ENCODE data around the gene SNX10. TPM values are rescaled to one million over a fixed set of nuclear protein-coding genes. Genes with fewer than 3 reads are reported as not detected.

Gene SNX10
- total and polyA plus RNA-seq, 8 donors, result 2.9 to 23.5 (median 6.0) TPM

GRCh38 chr7:26321435-26321834 is 29.8 kb downstream of the SNX10 start:
- Histone ChIP-seq H3K27ac (no peak overlapping the region), H3K4me1 (peaks cover 0 to 24% (median 0%) of the 10 kb centered on the region in 3 donors), H3K27me3 (no peaks in the 10 kb centered on the region), H3K9me3 (no peaks in the 10 kb centered on the region), H3K36me3 (no peaks in the 10 kb centered on the region), H3K4me3 (no peak overlapping the region)
- peak in 2 of 4 donors; percentile 55 to 58 for ATAC-seq
- WGBS, 2 donors, result 50 to 57% methylated on average over 1 of the region's 1 CpG
- DNase-seq, result peak in 1 of 6 donors; percentile 19
- FAIRE-seq, result no peak
- no peak for TF ChIP-seq CTCF (IDR thresholded peaks at IDR 0.05)
- intact Hi-C loops (cut with DNase I), result no loop called here

- Histone ChIP-seq H3K27ac (no peak overlapping the region), H3K36me3 (no peaks in the 10 kb centered on the region), H3K27me3 (no peaks in the 10 kb centered on the region), H3K4me3 (no peak overlapping the region), H3K9me3 (no peaks in the 10 kb centered on the region), H3K4me1 (peaks cover 0 to 3% (median 0%) of the 10 kb centered on the region in 3 donors)
- TF ChIP-seq CTCF (IDR thresholded peaks at IDR 0.05), result no peak
- FAIRE-seq (no peak), ATAC-seq (no peak), DNase-seq (no peak)
- 86 to 94% methylated on average over 3 of the region's 3 CpGs for WGBS, 2 donors
- intact Hi-C loops (cut with DNase I), result no loop called here
These were observed 34.5 kb downstream of the SNX10 start for GRCh38 chr7:26326211-26326610.

- no peak for TF ChIP-seq CTCF (IDR thresholded peaks at IDR 0.05)
- ATAC-seq, result peak in 1 of 4 donors; percentile 61
- H3K4me3 ChIP-seq, result no peak overlapping the region
- WGBS, 2 donors, result 90 to 94% methylated on average over 7 of the region's 7 CpGs
- H3K9me3 ChIP-seq, result no peaks in the 10 kb centered on the region
- H3K27me3 ChIP-seq, result no peaks in the 10 kb centered on the region
- no peak for DNase-seq
- no peaks in the 10 kb centered on the region for H3K36me3 ChIP-seq
- H3K4me1 ChIP-seq, result no peaks in the 10 kb centered on the region
- H3K27ac ChIP-seq, result no peak overlapping the region
- no peak for FAIRE-seq
- intact Hi-C loops (cut with DNase I), result no loop called here
These were observed 37.1 kb downstream of the SNX10 start for GRCh38 chr7:26328498-26329390.

GRCh38 chr7:26329520-26330255 is 38.0 kb downstream of the SNX10 start:
- 84 to 87% methylated on average over 13 of the region's 13 CpGs for WGBS, 2 donors
- no peak for FAIRE-seq
- H3K4me1 ChIP-seq, result peaks cover 0 to 5% (median 0%) of the 10 kb centered on the region in 3 donors
- no peak overlapping the region for H3K4me3 ChIP-seq
- H3K9me3 ChIP-seq, result no peaks in the 10 kb centered on the region
- H3K36me3 ChIP-seq, result no peaks in the 10 kb centered on the region
- H3K27ac ChIP-seq, result no peak overlapping the region
- H3K27me3 ChIP-seq, result no peaks in the 10 kb centered on the region
- no peak for DNase-seq
- intact Hi-C loops (cut with DNase I), result no loop called here
- TF ChIP-seq CTCF (IDR thresholded peaks at IDR 0.05), result no peak
- peak in 2 of 4 donors; percentile 49 to 78 for ATAC-seq

All from pancreas (tissue), 10 donors.